Activated T-cell treated with anti-CD3 and anti-CD28 coated beads for 4 hours (primary cell): ENCODE data around the gene CLMN.

ENCODE experiments used
- DNase-seq: peaks from one replicate; pipeline ENCODE4 v3.0.0-alpha.2; 2020

The CLMN gene

GRCh38 chr14:95237121-95237957 lies 82.4 kb downstream of the CLMN start:
- no peak for DNase-seq

GRCh38 chr14:95236221-95236620 lies 83.5 kb downstream of the CLMN start:
- DNase-seq = no peak

GRCh38 chr14:95235767-95236166 lies 83.9 kb downstream of the CLMN start:
- DNase-seq = no peak

GRCh38 chr14:95235351-95235750 lies 84.4 kb downstream of the CLMN start:
- no peak for DNase-seq

GRCh38 chr14:95234426-95234825 lies 85.3 kb downstream of the CLMN start:
- no peak for DNase-seq

- no peak for DNase-seq
These were observed 85.9 kb downstream of the CLMN start for GRCh38 chr14:95233702-95234241.

GRCh38 chr14:95232894-95233584 lies 86.7 kb downstream of the CLMN start:
- no peak for DNase-seq

GRCh38 chr14:95231966-95232633 lies 87.6 kb downstream of the CLMN start:
- DNase-seq = no peak

- no peak for DNase-seq
These were observed 90.0 kb downstream of the CLMN start for GRCh38 chr14:95229749-95230148.

GRCh38 chr14:95228240-95228639 lies 91.5 kb downstream of the CLMN start:
- no peak for DNase-seq

- DNase-seq = no peak
These were observed 92.3 kb downstream of the CLMN start for GRCh38 chr14:95227279-95227860.

- DNase-seq = no peak
These were observed 92.9 kb downstream of the CLMN start for GRCh38 chr14:95226801-95227200.

GRCh38 chr14:95225251-95225887 lies 94.3 kb downstream of the CLMN start:
- DNase-seq = no peak

GRCh38 chr14:95222870-95223398 lies 96.8 kb downstream of the CLMN start:
- DNase-seq = no peak

GRCh38 chr14:95222151-95222631 lies 97.5 kb downstream of the CLMN start:
- DNase-seq = no peak

GRCh38 chr14:95221531-95221930 lies 98.2 kb downstream of the CLMN start:
- no peak for DNase-seq

GRCh38 chr14:95220663-95221231 lies 99.0 kb downstream of the CLMN start:
- DNase-seq = no peak

GRCh38 chr14:95218472-95219193 lies 101.1 kb downstream of the CLMN start:
- DNase-seq = no peak

GRCh38 chr14:95218006-95218405 lies 101.7 kb downstream of the CLMN start:
- no peak for DNase-seq

- no peak for DNase-seq
These were observed 102.3 kb downstream of the CLMN start for GRCh38 chr14:95217391-95217900.

GRCh38 chr14:95216008-95216407 lies 103.7 kb downstream of the CLMN start:
- DNase-seq = no peak
